Gastrocnemius medialis (tissue), 4 donors: ENCODE results near the gene RIBC2.
A peak's percentile ranks its signal among the peaks of the same experiment; 100 is the strongest.

Experiments used
- CTCF ChIP-seq, 5 experiments: fragments of 450-650 bp in 3 of 5; fragments of 200-600 bp in 2 of 5; sonication (generic) in 2 of 5; IDR thresholded peaks in 4 of 5; conservative IDR thresholded peaks in 1 of 5; 1 replicate in 4 of 5; 2 replicates in 1 of 5; pipeline ENCODE4 v1.5.1; 2016 to 2019; ENCODE audit warnings: antibody characterized with exemption in 5 of 5, mild to moderate bottlenecking in 3 of 5, moderate library complexity in 3 of 5
- POLR2A ChIP-seq, 2 donors: fragments of 450-650 bp; IDR thresholded peaks; one replicate each; pipeline ENCODE4 v1.6.1; 2017; ENCODE audit warnings: antibody characterized with exemption in 2 of 2, mild to moderate bottlenecking in 2 of 2, moderate library complexity in 2 of 2

- TF ChIP-seq CTCF (IDR thresholded peaks at IDR 0.05 in 4 of 5, conservative IDR thresholded peaks at IDR 0.05 in 1 of 5), result peak; percentile 93 to 98 (median 96)
- TF ChIP-seq POLR2A (IDR thresholded peaks at IDR 0.05), result no peak
These were observed 22.1 kb downstream of the RIBC2 start for GRCh38 chr22:45435544-45436139.
